SK-N-MC (cell line): ENCODE results near the gene TMED8.

Experiments used
- EZH2 ChIP-seq: fragments of 200-600 bp; sonication (generic); IDR thresholded peaks from one replicate; pipeline ENCODE4 v1.6.1; 2017; ENCODE audit warnings: antibody characterized with exemption
- POLR2AphosphoS5 ChIP-seq: IDR thresholded peaks from 2 replicates; pipeline ENCODE4 v1.6.1; 2012; ENCODE audit warnings: mild to moderate bottlenecking, low read depth, low read length, borderline replicate concordance

DNA sequence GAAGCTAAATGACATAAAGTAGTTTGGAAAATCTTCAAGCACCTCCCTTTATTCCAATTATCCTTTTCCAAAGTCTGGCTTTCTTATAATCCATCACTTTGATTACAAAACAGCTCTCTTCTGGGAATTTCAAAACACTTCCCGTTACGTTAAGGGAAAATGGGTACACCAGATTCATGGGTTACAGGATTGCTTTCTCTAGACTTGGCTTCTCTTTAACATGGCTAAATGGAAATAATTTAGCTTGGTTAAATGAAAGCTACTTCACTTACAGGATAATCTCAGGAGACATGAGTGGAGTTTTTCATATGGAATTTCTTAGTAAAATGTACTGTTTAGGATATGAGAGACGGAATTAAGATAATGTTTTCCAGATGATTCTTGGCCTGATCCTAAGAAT lies 41.3 kb downstream of the TMED8 start:
- TF ChIP-seq EZH2 (no peak), POLR2AphosphoS5 (no peak)
